NT2/D1 (cell line): ENCODE results near the gene HMX2.

Source experiments
- SUZ12 ChIP-seq: IDR thresholded peaks from 2 replicates; pipeline ENCODE4 v1.6.1; 2011; ENCODE audit not compliant: insufficient read length, insufficient read depth; ENCODE audit errors: extremely low read depth
- YY1 ChIP-seq: IDR thresholded peaks from 2 replicates; pipeline ENCODE4 v1.6.1; 2011; ENCODE audit not compliant: insufficient read length, insufficient read depth
- ZNF274 ChIP-seq: IDR thresholded peaks from 2 replicates; pipeline ENCODE4 v1.6.1; 2011; ENCODE audit warnings: mild to moderate bottlenecking, low read depth, low read length

- TF ChIP-seq YY1 = no peak
- TF ChIP-seq ZNF274 = no peak
- peak; percentile 20 for TF ChIP-seq SUZ12
These were observed 8.3 kb upstream of the HMX2 start for GRCh38 chr10:123139521-123140163.
